ENCODE data around the gene NPL.

GRCh38 chr1:182765391-182765790 is 24.2 kb upstream of the NPL start:
- TF ChIP-seq EZH2 (IDR thresholded peaks at IDR 0.05; ENCODE audit: borderline replicate concordance, insufficient read depth, low read length, poor library complexity, severe bottlenecking) (no peak), REST (IDR thresholded peaks at IDR 0.05; ENCODE audit: borderline replicate concordance) (no peak), CTCF (IDR thresholded peaks at IDR 0.05; ENCODE audit: poor library complexity, severe bottlenecking) (no peak), TAF1 (IDR thresholded peaks at IDR 0.05; ENCODE audit: low read depth) (no peak), RAD21 (conservative IDR thresholded peaks at IDR 0.05) (no peak), MXI1 (conservative IDR thresholded peaks at IDR 0.05; ENCODE audit: poor library complexity, severe bottlenecking) (no peak), EP300 (conservative IDR thresholded peaks at IDR 0.05; ENCODE audit: poor library complexity, severe bottlenecking) (no peak)
